ENCODE measurements around the gene ZNF593OS.

GRCh38 chr1:26159743-26160039, 11.9 kb downstream of the ZNF593OS start:
- TF ChIP-seq CTCF (IDR thresholded peaks at IDR 0.05 in 2 of 3, conservative IDR thresholded peaks at IDR 0.05 in 1 of 3; ENCODE audit: borderline replicate concordance in 1 of 3, insufficient read depth in 1 of 3, low read depth in 2 of 3, low read length in 2 of 3) = no peak
- TF ChIP-seq EZH2phosphoT487 (IDR thresholded peaks at IDR 0.05; ENCODE audit: borderline replicate concordance) = no peak
- no peak for TF ChIP-seq EZH2 (IDR thresholded peaks at IDR 0.05)
- no peak for TF ChIP-seq POLR2A (IDR thresholded peaks at IDR 0.05; ENCODE audit: borderline replicate concordance, extremely low read depth, insufficient read depth, insufficient read length)
- no peak for TF ChIP-seq RAD21 (IDR thresholded peaks at IDR 0.05; ENCODE audit: low read depth)
